GM23338 (cell line): ENCODE measurements around the gene ORC4. TPM values are rescaled to one million over a fixed set of nuclear protein-coding genes. Genes with fewer than 3 reads are reported as not detected.

ENCODE experiments used
- ATAC-seq: fragments of 200-7000 bp; cut with Tn5 transposase; 3 replicates; pipeline ENCODE4 v1.9.1; 2020
- DNase-seq: peaks from one replicate; pipeline ENCODE4 v3.0.0-alpha.2; 2015; ENCODE audit warnings: low spot score
- H2AFZ ChIP-seq: fragments of 200-600 bp; sonication (generic); 2 replicates; pipeline ENCODE4 v1.8.0; 2016; ENCODE audit warnings: antibody characterized with exemption, mild to moderate bottlenecking, moderate library complexity
- H3F3A ChIP-seq: fragments of 200-600 bp; sonication (generic); replicated peaks from 2 replicates; pipeline ENCODE4 v1.8.0; 2017; ENCODE audit warnings: antibody characterized with exemption, mixed run types, low read depth
- H3K27ac ChIP-seq: fragments of 200-600 bp; sonication (generic); 2 replicates; pipeline ENCODE4 v1.6.1; 2016; ENCODE audit warnings: low read depth
- H3K27me3 ChIP-seq: fragments of 200-600 bp; sonication (generic); 2 replicates; pipeline ENCODE4 v1.8.0; 2016; ENCODE audit warnings: mild to moderate bottlenecking, mixed run types, moderate library complexity; ENCODE audit not compliant: insufficient read depth
- H3K36me3 ChIP-seq: fragments of 200-600 bp; sonication (generic); 2 replicates; pipeline ENCODE4 v1.8.0; 2016; ENCODE audit warnings: mild to moderate bottlenecking; ENCODE audit not compliant: insufficient read depth
- H3K4me1 ChIP-seq: fragments of 200-600 bp; sonication (generic); 2 replicates; pipeline ENCODE4 v1.8.0; 2016; ENCODE audit warnings: mild to moderate bottlenecking, moderate library complexity; ENCODE audit not compliant: insufficient read depth
- H3K4me2 ChIP-seq: fragments of 200-600 bp; sonication (generic); 2 replicates; pipeline ENCODE4 v1.7.1; 2017; ENCODE audit warnings: mixed run types
- H3K4me3 ChIP-seq: fragments of 200-600 bp; sonication (generic); 2 replicates; pipeline ENCODE4 v1.6.1; 2016; ENCODE audit warnings: mixed run types
- H3K79me2 ChIP-seq: fragments of 200-600 bp; sonication (generic); replicated peaks from 2 replicates; pipeline ENCODE4 v1.8.0; 2017; ENCODE audit warnings: mild to moderate bottlenecking; ENCODE audit not compliant: insufficient read depth
- H3K9me2 ChIP-seq: fragments of 200-600 bp; sonication (generic); 2 replicates; pipeline ENCODE4 v1.8.0; 2017; ENCODE audit not compliant: insufficient read depth
- H4K20me1 ChIP-seq: fragments of 200-600 bp; sonication (generic); replicated peaks from 2 replicates; pipeline ENCODE4 v1.8.0; 2017; ENCODE audit warnings: mild to moderate bottlenecking; ENCODE audit not compliant: insufficient read depth
- H3K27ac Mint-ChIP-seq: 2 replicates; pipeline ENCODE4 v1.8.0; 2020; ENCODE audit warnings: inconsistent platforms, mild to moderate bottlenecking, moderate library complexity, mixed read lengths
- H3K27me3 Mint-ChIP-seq: 3 replicates; pipeline ENCODE4 v1.8.0; 2022; ENCODE audit warnings: low read depth, mild to moderate bottlenecking, moderate library complexity, mixed read lengths, inconsistent platforms; ENCODE audit not compliant: insufficient read depth, poor library complexity
- H3K36me3 Mint-ChIP-seq: 3 replicates; pipeline ENCODE4 v1.8.0; 2021; ENCODE audit warnings: low read depth, mild to moderate bottlenecking, inconsistent platforms, moderate library complexity, mixed read lengths
- H3K4me1 Mint-ChIP-seq: 3 replicates; pipeline ENCODE4 v1.8.0; 2020; ENCODE audit warnings: mild to moderate bottlenecking, inconsistent platforms, mixed read lengths
- H3K4me3 Mint-ChIP-seq: 3 replicates; pipeline ENCODE4 v1.8.0; 2021; ENCODE audit warnings: moderate library complexity, mild to moderate bottlenecking, inconsistent platforms, mixed read lengths
- H3K9me3 Mint-ChIP-seq: 3 replicates; pipeline ENCODE4 v1.8.0; 2020; ENCODE audit warnings: moderate library complexity, mild to moderate bottlenecking, inconsistent platforms, mixed read lengths
- CREB1 ChIP-seq: fragments of 250-450 bp; sonication (Bioruptor Pico); IDR thresholded peaks from 2 replicates; pipeline ENCODE4 v1.5.0; 2020; ENCODE audit warnings: low read depth, mild to moderate bottlenecking, moderate library complexity
- ETS1 ChIP-seq: IDR thresholded peaks from 2 replicates; pipeline ENCODE4 v1.6.1; 2016; ENCODE audit warnings: antibody characterized with exemption
- EZH2 ChIP-seq: fragments of 200-600 bp; sonication (generic); IDR thresholded peaks from one replicate; pipeline ENCODE4 v1.8.0; 2017; ENCODE audit warnings: antibody characterized with exemption, mild to moderate bottlenecking, low read depth; ENCODE audit not compliant: unreplicated experiment
- JUNB ChIP-seq: IDR thresholded peaks from one replicate; pipeline ENCODE4 v1.6.1; 2016; ENCODE audit warnings: antibody characterized with exemption; ENCODE audit not compliant: unreplicated experiment
- STAT1 ChIP-seq: IDR thresholded peaks from one replicate; pipeline ENCODE4 v1.6.1; 2016; ENCODE audit warnings: antibody characterized with exemption; ENCODE audit not compliant: unreplicated experiment
- ZNF114 ChIP-seq: fragments of 250-450 bp; sonication (Bioruptor Pico); IDR thresholded peaks from 2 replicates; pipeline ENCODE4 v1.5.0; 2020; ENCODE audit warnings: mild to moderate bottlenecking, moderate library complexity
- ZNF331 ChIP-seq: fragments of 250-450 bp; sonication (Bioruptor Pico); IDR thresholded peaks from 2 replicates; pipeline ENCODE4 v1.5.0; 2020; ENCODE audit warnings: low read depth, mild to moderate bottlenecking, moderate library complexity
- ZNF462 ChIP-seq: fragments of 250-450 bp; sonication (Bioruptor Pico); IDR thresholded peaks from 2 replicates; pipeline ENCODE4 v1.5.0; 2020; ENCODE audit warnings: mild to moderate bottlenecking, moderate library complexity
- polyA plus RNA-seq: library from polyadenylated mRNA; unstranded; fragments of >200 nt; fragmentation: Nextera tagmentation; extraction: Ambion mirVana; gene quantifications from 2 replicates; pipeline ENCODE4 v1.2.1, GENCODE V29; 2016
- total RNA-seq: library from RNA; depleted of rRNA; stranded (reverse); fragments of >200 nt; shearing (Covaris generic); gene quantifications from 2 replicates; pipeline ENCODE4 v1.2.3, GENCODE V29; 2014
- TF ChIP-seq, protein P1 (sequence below): IDR thresholded peaks from one replicate; pipeline ENCODE4 v1.6.1; 2018; ENCODE audit warnings: antibody characterized with exemption; ENCODE audit not compliant: unreplicated experiment

The ORC4 gene
- total and polyA plus RNA-seq, 2 experiments from 2014 or later: 47.5 to 177 TPM

- TF ChIP-seq ZNF462 (CRISPR knock-in tag): no peak
- no peak for TF ChIP-seq ZNF114 (CRISPR knock-in tag)
- TF ChIP-seq STAT1: no peak
- no peak for TF ChIP-seq EZH2
These were observed 44.4 kb downstream of the ORC4 start (continued) for GRCh38 chr2:147976102-147976501.

DNA sequence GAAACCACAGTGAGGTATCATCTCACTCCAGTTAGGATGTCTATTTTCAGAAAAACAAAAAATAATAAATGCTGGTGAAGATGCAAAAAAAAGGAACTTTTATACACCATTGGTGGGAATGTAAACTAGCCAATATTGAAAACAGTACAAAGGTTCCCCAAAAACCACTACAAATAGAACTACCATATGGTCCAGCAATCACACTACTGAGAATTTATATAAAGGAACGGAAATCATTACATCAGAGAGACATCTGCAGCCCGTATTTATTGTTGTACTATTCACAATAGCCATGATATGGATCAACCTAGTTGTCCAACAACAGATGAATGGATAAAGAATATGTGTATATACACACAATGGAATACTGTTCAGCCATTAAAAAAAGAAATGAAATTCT lies 52.0 kb downstream of the ORC4 start:
- Histone ChIP-seq H3F3A (no peaks in the 10 kb centered on the region), H3K27me3 (no peaks in the 10 kb centered on the region), H2AFZ (no peak overlapping the region), H3K9me2 (no peaks in the 10 kb centered on the region), H3K36me3 (no peaks in the 10 kb centered on the region), H3K4me2 (no peak overlapping the region), H4K20me1 (peaks cover 13% of the 10 kb centered on the region; the same call in 1 of the 2 replicates), H3K27ac (no peak overlapping the region), H3K4me1 (peaks cover 2% of the 10 kb centered on the region; the same call in 1 of the 2 replicates), H3K79me2 (peaks cover 60% of the 10 kb centered on the region), H3K4me3 (no peak overlapping the region)
- Mint-ChIP-seq H3K4me1 (no peaks in the 10 kb centered on the region; the same call in 2 of the 3 replicates), H3K4me3 (no peak overlapping the region), H3K36me3 (peaks cover 42% of the 10 kb centered on the region), H3K27me3 (no peaks in the 10 kb centered on the region), H3K27ac (no peak overlapping the region), H3K9me3 (no peaks in the 10 kb centered on the region)
- ATAC-seq (no peak), DNase-seq (no peak)
- TF ChIP-seq, protein P1, sequence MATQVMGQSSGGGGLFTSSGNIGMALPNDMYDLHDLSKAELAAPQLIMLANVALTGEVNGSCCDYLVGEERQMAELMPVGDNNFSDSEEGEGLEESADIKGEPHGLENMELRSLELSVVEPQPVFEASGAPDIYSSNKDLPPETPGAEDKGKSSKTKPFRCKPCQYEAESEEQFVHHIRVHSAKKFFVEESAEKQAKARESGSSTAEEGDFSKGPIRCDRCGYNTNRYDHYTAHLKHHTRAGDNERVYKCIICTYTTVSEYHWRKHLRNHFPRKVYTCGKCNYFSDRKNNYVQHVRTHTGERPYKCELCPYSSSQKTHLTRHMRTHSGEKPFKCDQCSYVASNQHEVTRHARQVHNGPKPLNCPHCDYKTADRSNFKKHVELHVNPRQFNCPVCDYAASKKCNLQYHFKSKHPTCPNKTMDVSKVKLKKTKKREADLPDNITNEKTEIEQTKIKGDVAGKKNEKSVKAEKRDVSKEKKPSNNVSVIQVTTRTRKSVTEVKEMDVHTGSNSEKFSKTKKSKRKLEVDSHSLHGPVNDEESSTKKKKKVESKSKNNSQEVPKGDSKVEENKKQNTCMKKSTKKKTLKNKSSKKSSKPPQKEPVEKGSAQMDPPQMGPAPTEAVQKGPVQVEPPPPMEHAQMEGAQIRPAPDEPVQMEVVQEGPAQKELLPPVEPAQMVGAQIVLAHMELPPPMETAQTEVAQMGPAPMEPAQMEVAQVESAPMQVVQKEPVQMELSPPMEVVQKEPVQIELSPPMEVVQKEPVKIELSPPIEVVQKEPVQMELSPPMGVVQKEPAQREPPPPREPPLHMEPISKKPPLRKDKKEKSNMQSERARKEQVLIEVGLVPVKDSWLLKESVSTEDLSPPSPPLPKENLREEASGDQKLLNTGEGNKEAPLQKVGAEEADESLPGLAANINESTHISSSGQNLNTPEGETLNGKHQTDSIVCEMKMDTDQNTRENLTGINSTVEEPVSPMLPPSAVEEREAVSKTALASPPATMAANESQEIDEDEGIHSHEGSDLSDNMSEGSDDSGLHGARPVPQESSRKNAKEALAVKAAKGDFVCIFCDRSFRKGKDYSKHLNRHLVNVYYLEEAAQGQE: no peak
- TF ChIP-seq JUNB (no peak), ETS1 (no peak), ZNF331 (CRISPR knock-in tag) (no peak), CREB1 (CRISPR knock-in tag) (no peak), STAT1 (no peak)
